Esophagus mucosa (tissue), 1 donor: ENCODE results near the gene SORT1. TPM values are rescaled to one million over a fixed set of nuclear protein-coding genes. Genes with fewer than 3 reads are reported as not detected.

Experiments used
- total RNA-seq: library from RNA; stranded (reverse); gene quantifications from one replicate; pipeline ENCODE4 v1.2.4, GENCODE V29; 2023
- donor health status: DM: yes; HTN: yes; CAD: no.

SORT1 gene
- total RNA-seq, 1 donor from 2014 or later: 60.6 TPM

Other genes starting within 250 kb of the SORT1 start
- gene SARS1, start 184.0 kb downstream of the SORT1 start, total RNA-seq: 154 TPM
- gene CELSR2, start 148.4 kb downstream of the SORT1 start, total RNA-seq: 41.6 TPM
- 10.9 TPM for gene PSRC1, start 114.8 kb downstream of the SORT1 start, total RNA-seq
- gene MYBPHL, start 90.9 kb downstream of the SORT1 start, total RNA-seq: 0.76 TPM
- gene PSMA5, start 28.5 kb upstream of the SORT1 start, total RNA-seq: 86.2 TPM
- gene SYPL2, start 68.6 kb upstream of the SORT1 start, total RNA-seq: not detected
- gene ATXN7L2, start 86.0 kb upstream of the SORT1 start, total RNA-seq: 2.7 TPM
- 7.2 TPM for gene CYB561D1, start 96.2 kb upstream of the SORT1 start, total RNA-seq
- gene AMIGO1, start 111.8 kb upstream of the SORT1 start, total RNA-seq: 1.2 TPM
- not detected for gene GPR61, start 142.0 kb upstream of the SORT1 start, total RNA-seq
- 10.5 TPM for gene GNAI3, start 150.7 kb upstream of the SORT1 start, total RNA-seq
- gene GNAT2, start 221.7 kb upstream of the SORT1 start, total RNA-seq: not detected
- 16.5 TPM for gene AMPD2, start 221.9 kb upstream of the SORT1 start, total RNA-seq